ENCODE measurements around the gene RASGRP3. TPM values are rescaled to one million over a fixed set of nuclear protein-coding genes. Genes with fewer than 3 reads are reported as not detected.

The RASGRP3 gene
- total and polyA plus RNA-seq, 12 donors = 14.9 to 77.4 (median 64.4) TPM

DNA sequence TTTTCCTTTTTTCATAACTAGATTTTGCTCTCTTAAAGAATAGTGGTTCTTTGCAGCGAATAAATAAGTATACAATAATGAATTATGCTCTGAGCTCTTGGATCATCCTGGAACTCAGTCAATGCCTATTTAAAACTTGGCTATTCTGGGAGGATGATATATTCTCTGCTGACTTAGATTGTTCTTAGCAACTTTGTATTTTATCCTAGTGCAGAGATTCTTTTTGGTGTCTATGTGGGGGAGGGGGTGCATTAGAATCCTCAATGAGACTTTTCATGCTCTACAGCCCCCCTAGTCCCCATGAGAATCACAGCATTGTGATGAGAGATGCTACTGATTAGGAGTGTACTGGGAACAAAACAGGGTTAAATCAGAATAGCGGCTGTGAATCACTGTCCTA is 131.5 kb downstream of the RASGRP3 start:
- TF ChIP-seq, protein P1, sequence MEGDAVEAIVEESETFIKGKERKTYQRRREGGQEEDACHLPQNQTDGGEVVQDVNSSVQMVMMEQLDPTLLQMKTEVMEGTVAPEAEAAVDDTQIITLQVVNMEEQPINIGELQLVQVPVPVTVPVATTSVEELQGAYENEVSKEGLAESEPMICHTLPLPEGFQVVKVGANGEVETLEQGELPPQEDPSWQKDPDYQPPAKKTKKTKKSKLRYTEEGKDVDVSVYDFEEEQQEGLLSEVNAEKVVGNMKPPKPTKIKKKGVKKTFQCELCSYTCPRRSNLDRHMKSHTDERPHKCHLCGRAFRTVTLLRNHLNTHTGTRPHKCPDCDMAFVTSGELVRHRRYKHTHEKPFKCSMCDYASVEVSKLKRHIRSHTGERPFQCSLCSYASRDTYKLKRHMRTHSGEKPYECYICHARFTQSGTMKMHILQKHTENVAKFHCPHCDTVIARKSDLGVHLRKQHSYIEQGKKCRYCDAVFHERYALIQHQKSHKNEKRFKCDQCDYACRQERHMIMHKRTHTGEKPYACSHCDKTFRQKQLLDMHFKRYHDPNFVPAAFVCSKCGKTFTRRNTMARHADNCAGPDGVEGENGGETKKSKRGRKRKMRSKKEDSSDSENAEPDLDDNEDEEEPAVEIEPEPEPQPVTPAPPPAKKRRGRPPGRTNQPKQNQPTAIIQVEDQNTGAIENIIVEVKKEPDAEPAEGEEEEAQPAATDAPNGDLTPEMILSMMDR (IDR thresholded peaks at IDR 0.05) = no peak
- Histone ChIP-seq H3K27ac (peak overlapping the region in 6 of 10 donors; percentile 11 to 75 (median 67)), H3K27me3 (no peaks in the 10 kb centered on the region), H3K4me1 (peaks cover 0 to 27% (median 4%) of the 10 kb centered on the region in 9 donors), H3K9me3 (no peaks in the 10 kb centered on the region), H3K4me3 (no peak overlapping the region), H3K36me3 (no peaks in the 10 kb centered on the region)
- 25 to 38% methylated on average over 2 of the region's 2 CpGs for WGBS, 2 donors
- DNase-seq (no peak), ATAC-seq (peak; percentile 41 to 84 (median 75))
- intact Hi-C loops (cut with DNase I) = no loop called here

DNA sequence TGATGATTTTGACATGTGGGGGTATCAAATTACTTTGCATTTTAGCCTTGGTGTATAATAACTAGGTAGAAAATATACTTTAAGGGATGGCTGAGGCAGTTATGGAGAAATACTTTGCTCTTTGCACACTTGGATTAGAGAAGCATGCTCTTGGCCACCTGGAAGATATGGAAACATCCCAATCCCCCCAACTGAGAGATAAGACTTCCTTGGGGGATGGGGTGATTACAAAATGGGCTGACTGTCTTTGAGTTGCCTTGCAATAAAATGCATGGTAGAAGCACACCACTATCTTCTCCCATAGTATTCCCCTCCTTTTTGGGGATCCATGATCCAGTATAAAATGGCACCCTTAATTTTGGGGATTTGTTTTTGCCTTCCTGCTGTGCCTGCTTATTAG is 137.7 kb downstream of the RASGRP3 start:
- intact Hi-C loops (cut with DNase I) = no loop called here
- peaks cover 0 to 30% (median 10%) of the 10 kb centered on the region in 11 donors for H3K9me3 ChIP-seq
- TF ChIP-seq, protein P1 (IDR thresholded peaks at IDR 0.05) = no peak
- H3K4me3 ChIP-seq = no peak overlapping the region
- no peak overlapping the region for H3K27ac ChIP-seq
- no peaks in the 10 kb centered on the region for H3K27me3 ChIP-seq
- no peak for DNase-seq
- no peak for ATAC-seq
- no peaks in the 10 kb centered on the region for H3K36me3 ChIP-seq
- H3K4me1 ChIP-seq = peaks cover 0 to 13% (median 0%) of the 10 kb centered on the region in 9 donors

Other genes starting within 250 kb of the RASGRP3 start
- gene FAM98A, start 122.7 kb downstream of the RASGRP3 start, total RNA-seq = 10 to 100 TPM; 61.5 to 92.3 (median 70.9) TPM
- 10 to 100 TPM; 27.7 to 33.5 TPM for gene FAM98A, start 122.7 kb downstream of the RASGRP3 start, polyA plus RNA-seq

Data from heart right ventricle (tissue), 16 donors.